CD4-positive, alpha-beta T cell treated with Interleukin-6 for 4 hours (primary cell): ENCODE measurements around the gene RMI2.

Experiments
- DNase-seq: peaks from one replicate; pipeline ENCODE4 v3.0.0-alpha.2; 2020; ENCODE audit warnings: mixed read lengths

Gene RMI2

GRCh38 chr16:11386791-11387546, 41.7 kb downstream of the RMI2 start:
- DNase-seq: peak; percentile 9

- DNase-seq: no peak
These were observed 43.8 kb downstream of the RMI2 start for GRCh38 chr16:11389083-11389482.

- no peak for DNase-seq
These were observed 44.6 kb downstream of the RMI2 start for GRCh38 chr16:11389631-11390565.

- DNase-seq: no peak
These were observed 45.6 kb downstream of the RMI2 start for GRCh38 chr16:11390573-11391495.

GRCh38 chr16:11391576-11391975, 46.3 kb downstream of the RMI2 start:
- no peak for DNase-seq

- DNase-seq: no peak
These were observed 46.9 kb downstream of the RMI2 start for GRCh38 chr16:11392041-11392581.

- no peak for DNase-seq
These were observed 48.1 kb downstream of the RMI2 start for GRCh38 chr16:11393366-11393765.

- DNase-seq: no peak
These were observed 48.8 kb downstream of the RMI2 start for GRCh38 chr16:11393861-11394592.

- no peak for DNase-seq
These were observed 49.3 kb downstream of the RMI2 start for GRCh38 chr16:11394593-11394960.

GRCh38 chr16:11395008-11395948, 50.0 kb downstream of the RMI2 start:
- no peak for DNase-seq

GRCh38 chr16:11395949-11396240, 50.6 kb downstream of the RMI2 start:
- DNase-seq: no peak

GRCh38 chr16:11396241-11397048, 51.2 kb downstream of the RMI2 start:
- DNase-seq: peak; percentile 73

- DNase-seq: no peak
These were observed 52.9 kb downstream of the RMI2 start for GRCh38 chr16:11398136-11398535.

- DNase-seq: no peak
These were observed 53.6 kb downstream of the RMI2 start for GRCh38 chr16:11398851-11399250.

GRCh38 chr16:11399261-11399831, 54.1 kb downstream of the RMI2 start:
- no peak for DNase-seq

- no peak for DNase-seq
These were observed 54.8 kb downstream of the RMI2 start for GRCh38 chr16:11400076-11400475.
